Neural cell (in vitro differentiated cells): Measurements from ENCODE around the gene MAPK9.

ENCODE experiments used
- EZH2 ChIP-seq: fragments of 200-600, 300-800 bp; shearing (Covaris generic), sonication (generic); IDR thresholded peaks from 2 replicates; pipeline ENCODE4 v1.6.1; 2014; ENCODE audit warnings: antibody characterized with exemption, low read length, borderline replicate concordance, mild to moderate bottlenecking; ENCODE audit not compliant: insufficient read depth, poor library complexity, severe bottlenecking
- TF ChIP-seq, protein P1 (sequence below): fragments of 450-650 bp; IDR thresholded peaks from 2 replicates; pipeline ENCODE4 v1.5.1; 2014; ENCODE audit warnings: antibody characterized with exemption, mild to moderate bottlenecking, moderate library complexity; ENCODE audit not compliant: poor library complexity, severe bottlenecking

DNA sequence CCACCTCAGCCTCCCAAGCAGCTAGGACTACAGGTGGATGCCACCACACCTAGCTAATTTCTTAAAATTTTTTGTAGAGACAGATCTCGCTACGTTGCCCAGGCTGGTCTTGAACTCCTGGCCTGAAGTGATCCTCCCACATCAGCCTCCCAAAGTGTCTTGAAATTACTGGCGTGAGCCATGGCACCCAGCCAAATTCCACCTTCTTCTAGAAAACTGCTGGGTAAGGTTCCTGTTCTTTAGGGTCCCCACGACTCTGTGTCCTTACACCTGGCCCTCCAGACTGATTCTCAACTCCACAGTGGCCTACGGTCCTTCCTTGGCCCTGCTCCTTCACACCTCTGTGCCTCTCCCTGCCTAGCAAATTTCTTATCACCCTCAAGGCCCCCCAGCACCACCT lies 1.9 kb downstream of the MAPK9 start:
- TF ChIP-seq, protein P1, sequence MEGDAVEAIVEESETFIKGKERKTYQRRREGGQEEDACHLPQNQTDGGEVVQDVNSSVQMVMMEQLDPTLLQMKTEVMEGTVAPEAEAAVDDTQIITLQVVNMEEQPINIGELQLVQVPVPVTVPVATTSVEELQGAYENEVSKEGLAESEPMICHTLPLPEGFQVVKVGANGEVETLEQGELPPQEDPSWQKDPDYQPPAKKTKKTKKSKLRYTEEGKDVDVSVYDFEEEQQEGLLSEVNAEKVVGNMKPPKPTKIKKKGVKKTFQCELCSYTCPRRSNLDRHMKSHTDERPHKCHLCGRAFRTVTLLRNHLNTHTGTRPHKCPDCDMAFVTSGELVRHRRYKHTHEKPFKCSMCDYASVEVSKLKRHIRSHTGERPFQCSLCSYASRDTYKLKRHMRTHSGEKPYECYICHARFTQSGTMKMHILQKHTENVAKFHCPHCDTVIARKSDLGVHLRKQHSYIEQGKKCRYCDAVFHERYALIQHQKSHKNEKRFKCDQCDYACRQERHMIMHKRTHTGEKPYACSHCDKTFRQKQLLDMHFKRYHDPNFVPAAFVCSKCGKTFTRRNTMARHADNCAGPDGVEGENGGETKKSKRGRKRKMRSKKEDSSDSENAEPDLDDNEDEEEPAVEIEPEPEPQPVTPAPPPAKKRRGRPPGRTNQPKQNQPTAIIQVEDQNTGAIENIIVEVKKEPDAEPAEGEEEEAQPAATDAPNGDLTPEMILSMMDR = no peak
- no peak for TF ChIP-seq EZH2
